Kidney epithelial cell (primary cell): ENCODE results near the gene GALNT17. TPM values are rescaled to one million over a fixed set of nuclear protein-coding genes. Genes with fewer than 3 reads are reported as not detected.

Experiments used
- DNase-seq: peaks from one replicate; pipeline ENCODE4 v3.0.0-alpha.2; 2010; ENCODE audit warnings: low read depth
- H3K27me3 ChIP-seq: 2 replicates; pipeline ENCODE4 v1.6.0; 2011; ENCODE audit warnings: low read length; ENCODE audit not compliant: control insufficient read depth, insufficient read depth
- H3K36me3 ChIP-seq: 2 replicates; pipeline ENCODE4 v1.5.1; 2011; ENCODE audit warnings: low read length; ENCODE audit not compliant: control insufficient read depth, insufficient read depth
- H3K4me3 ChIP-seq: 2 replicates; pipeline ENCODE4 v1.5.1; 2011; ENCODE audit warnings: low read depth, mild to moderate bottlenecking, control low read depth, low read length
- CTCF ChIP-seq: IDR thresholded peaks from 2 replicates; pipeline ENCODE4 v1.5.1; 2011; ENCODE audit warnings: mild to moderate bottlenecking, moderate library complexity, low read length, control low read depth, inconsistent platforms; ENCODE audit not compliant: insufficient read depth, poor library complexity, severe bottlenecking
- total RNA-seq: library from RNA; depleted of rRNA; stranded (reverse); fragments of >200 nt; gene quantifications from 2 replicates; pipeline ENCODE4 v1.2.3, GENCODE V29; 2015

GALNT17 gene
- total RNA-seq, 1 donor from 2014 or later = 3.3 TPM

GRCh38 chr7:71145906-71146901 lies 14.3 kb downstream of the GALNT17 start:
- DNase-seq = no peak
- Histone ChIP-seq H3K36me3 (no peaks in the 10 kb centered on the region), H3K4me3 (no peak overlapping the region), H3K27me3 (no peaks in the 10 kb centered on the region)
- TF ChIP-seq CTCF = no peak

- H3K27me3 ChIP-seq = no peaks in the 10 kb centered on the region
- H3K4me3 ChIP-seq = no peak overlapping the region
- no peak for TF ChIP-seq CTCF
- DNase-seq = no peak
- no peaks in the 10 kb centered on the region for H3K36me3 ChIP-seq
Measured at GRCh38 chr7:71148098-71148497, 16.2 kb downstream of the GALNT17 start.

GRCh38 chr7:71155236-71155635 lies 23.3 kb downstream of the GALNT17 start:
- no peak for DNase-seq

GRCh38 chr7:71157757-71158156 lies 25.8 kb downstream of the GALNT17 start:
- no peaks in the 10 kb centered on the region for H3K27me3 ChIP-seq

More at GRCh38 chr7:71155236-71155635, 23.3 kb downstream of the GALNT17 start:
- TF ChIP-seq CTCF = no peak
- no peaks in the 10 kb centered on the region for H3K27me3 ChIP-seq
- no peaks in the 10 kb centered on the region for H3K36me3 ChIP-seq
- no peak overlapping the region for H3K4me3 ChIP-seq

GRCh38 chr7:71165708-71166107 lies 33.8 kb downstream of the GALNT17 start:
- Histone ChIP-seq H3K36me3 (no peaks in the 10 kb centered on the region), H3K4me3 (no peak overlapping the region), H3K27me3 (no peaks in the 10 kb centered on the region)
- no peak for TF ChIP-seq CTCF
- DNase-seq = no peak

More at GRCh38 chr7:71157757-71158156, 25.8 kb downstream of the GALNT17 start:
- no peak overlapping the region for H3K4me3 ChIP-seq
- DNase-seq = no peak
- TF ChIP-seq CTCF = no peak
- no peaks in the 10 kb centered on the region for H3K36me3 ChIP-seq
